A673 (cell line): Measurements from ENCODE around the gene CCR5AS.

ENCODE experiments used
- CTCF ChIP-seq: fragments of 300-800, 200-600 bp; sonication (generic); conservative IDR thresholded peaks from 2 replicates; pipeline ENCODE4 v1.5.1; 2017; ENCODE audit warnings: low read depth, mild to moderate bottlenecking, antibody characterized with exemption, low read length, moderate library complexity, mixed read lengths
- EZH2 ChIP-seq: fragments of 200-600 bp; sonication (generic); IDR thresholded peaks from 2 replicates; pipeline ENCODE4 v1.6.1; 2017; ENCODE audit warnings: borderline replicate concordance, low read depth, mild to moderate bottlenecking, mixed read lengths, antibody characterized with exemption, low read length; ENCODE audit not compliant: poor library complexity, severe bottlenecking

- TF ChIP-seq CTCF (no peak), EZH2 (no peak)
Observed at GRCh38 chr3:46455231-46456115, 48.6 kb upstream of the CCR5AS start.
